K562 (cell line): ENCODE measurements around the gene CRTC3. TPM values are rescaled to one million over a fixed set of nuclear protein-coding genes. Genes with fewer than 3 reads are reported as not detected.
A peak's percentile ranks its signal among the peaks of the same experiment; 100 is the strongest.

Experiments used
- ATAC-seq: fragments of 200-7000 bp; cut with Tn5 transposase; 3 replicates; pipeline ENCODE4 v1.9.1; 2020; ENCODE audit warnings: moderate library complexity
- BruUV-seq: library from RNA; stranded (reverse); fragments of 400-500 nt; replicated peaks from 2 replicates; lab custom pipeline; 2021; lab: Mats Ljungman, UMichigan
- CTCF ChIA-PET: fragments of 300-600 bp; formaldehyde crosslinking; extraction: SDS; loops from one replicate; lab custom pipeline; 2021; ENCODE audit warnings: low intra/inter-chr PET ratio; lab: Yijun Ruan, JAX
- POLR2A ChIA-PET: fragments of 300-600, 350-650 bp; sonication (Branson Sonifier 250); formaldehyde crosslinking; extraction: SDS; loops from one replicate; lab custom pipeline; 2021; ENCODE audit warnings: antibody characterized with exemption, inconsistent platforms; lab: Yijun Ruan, JAX
- DNase-seq, 4 experiments: peaks; one replicate each; pipeline versions ENCODE4 v3.0.0 to v3.0.0-alpha.2; 2011 to 2018; ENCODE audit warnings: low spot score in 3 of 4, mixed read lengths in 3 of 4; ENCODE audit errors: extremely low read depth in 1 of 4
- FAIRE-seq: peaks from 2 replicates; lab custom pipeline; 2011; peaks lifted over from hg19 to GRCh38; lab: Jason Lieb, UNC
- H2AFZ ChIP-seq: 2 replicates; pipeline ENCODE4 v1.6.0; 2011; ENCODE audit warnings: low read depth, low read length, control low read depth, inconsistent platforms
- H3K27ac ChIP-seq: fragments of 200-600 bp; 3 replicates; pipeline ENCODE4 v1.8.0; 2011; ENCODE audit warnings: low read depth, mild to moderate bottlenecking, control low read depth, inconsistent platforms, low read length, moderate library complexity, mixed read lengths; ENCODE audit errors: extremely low read depth
- H3K27me3 ChIP-seq, 2 experiments: fragments of 300-600 bp in 1 of 2; 2 replicates in 1 of 2; 3 replicates in 1 of 2; pipeline versions ENCODE4 v1.6.0 to v1.8.0; 2011; ENCODE audit warnings: inconsistent platforms in 2 of 2, low read length in 2 of 2, mild to moderate bottlenecking in 1 of 2, mixed read lengths in 1 of 2, moderate library complexity in 1 of 2; ENCODE audit not compliant: control insufficient read depth in 2 of 2, insufficient read depth in 2 of 2
- H3K36me3 ChIP-seq: fragments of 300-600 bp; 3 replicates; pipeline ENCODE4 v1.8.0; 2011; ENCODE audit warnings: mild to moderate bottlenecking, low read length, inconsistent platforms; ENCODE audit not compliant: control insufficient read depth, insufficient read depth
- H3K4me1 ChIP-seq, 2 experiments: fragments of 200-600 bp in 1 of 2; replicated peaks in 1 of 2; 2 replicates in 1 of 2; 3 replicates in 1 of 2; pipeline versions ENCODE4 v1.5.1 to v1.8.0; 2011; ENCODE audit warnings: inconsistent platforms in 2 of 2, low read length in 2 of 2, mild to moderate bottlenecking in 1 of 2, mixed read lengths in 1 of 2, moderate library complexity in 1 of 2; ENCODE audit not compliant: control insufficient read depth in 2 of 2, insufficient read depth in 2 of 2
- H3K4me2 ChIP-seq: 2 replicates; pipeline ENCODE4 v1.6.1; 2011; ENCODE audit warnings: low read length, control low read depth, inconsistent platforms, mixed read lengths; ENCODE audit not compliant: insufficient read depth
- H3K4me3 ChIP-seq: fragments of 200-600 bp; sonication (generic), shearing (Covaris generic); 2 replicates; pipeline ENCODE4 v1.5.1; 2016; ENCODE audit warnings: control low read depth, inconsistent platforms
- H3K79me2 ChIP-seq: fragments of 200-600 bp; 3 replicates; pipeline ENCODE4 v1.8.0; 2011; ENCODE audit warnings: low read length, inconsistent platforms; ENCODE audit not compliant: control insufficient read depth, insufficient read depth
- H3K9ac ChIP-seq, 2 experiments: 2 replicates each; pipeline versions ENCODE4 v1.6.0 to v1.6.1; 2011; ENCODE audit warnings: low read depth in 2 of 2, low read length in 2 of 2, control low read depth in 1 of 2, inconsistent platforms in 1 of 2, mild to moderate bottlenecking in 1 of 2, mixed read lengths in 1 of 2; ENCODE audit not compliant: insufficient read depth in 1 of 2
- H3K9me1 ChIP-seq: one replicate; pipeline ENCODE4 v1.6.0; 2011; ENCODE audit warnings: inconsistent platforms, mild to moderate bottlenecking, low read length, moderate library complexity; ENCODE audit not compliant: control insufficient read depth, insufficient read depth
- H3K9me3 ChIP-seq: replicated peaks from 2 replicates; pipeline ENCODE4 v1.5.1; 2011; ENCODE audit warnings: low read depth, low read length, inconsistent platforms; ENCODE audit not compliant: control insufficient read depth, insufficient read depth
- H4K20me1 ChIP-seq: replicated peaks from 2 replicates; pipeline ENCODE4 v1.6.1; 2011; ENCODE audit warnings: low read length, inconsistent platforms, mixed read lengths; ENCODE audit not compliant: control insufficient read depth, insufficient read depth
- COPS2 ChIP-seq: fragments of 450-650 bp; conservative IDR thresholded peaks from 2 replicates; pipeline ENCODE4 v1.6.1; 2016; ENCODE audit warnings: mild to moderate bottlenecking, moderate library complexity
- GABPB1 ChIP-seq: sonication (generic); formaldehyde crosslinking; IDR thresholded peaks from 2 replicates; pipeline ENCODE4 v1.8.0; 2022; ENCODE audit warnings: mild to moderate bottlenecking, missing genetic modification reagents
- KHSRP ChIP-seq: fragments of 450-650 bp; IDR thresholded peaks from 2 replicates; pipeline ENCODE4 v1.6.1; 2017
- MEIS2 ChIP-seq: fragments of 450-650 bp; IDR thresholded peaks from 2 replicates; pipeline ENCODE4 v1.6.1; 2014; ENCODE audit warnings: mild to moderate bottlenecking; ENCODE audit not compliant: partially characterized antibody
- PRDM10 ChIP-seq: fragments of 450-650 bp; IDR thresholded peaks from 2 replicates; pipeline ENCODE4 v1.6.1; 2018; ENCODE audit not compliant: partially characterized antibody
- SMAD4 ChIP-seq: fragments of 250-450 bp; sonication (Bioruptor Pico); conservative IDR thresholded peaks from 2 replicates; pipeline ENCODE4 v1.8.0; 2021; ENCODE audit warnings: inconsistent platforms, mild to moderate bottlenecking, moderate library complexity
- WGBS: fragments of 100-300 bp; shearing (Covaris generic); methylation state at CpG from one replicate; pipeline ENCODE4 v1.1.6; 2016; ENCODE audit warnings: low coverage, mixed read lengths; ENCODE audit not compliant: insufficient coverage; ENCODE audit errors: missing lambda C conversion rate; 5-methylcytosine and 5-hydroxymethylcytosine counted together
- in situ Hi-C: fragments of 300-500 bp; cut with MboI; formaldehyde crosslinking; loops from 4 replicates; pipeline ENCODE4 v1.15.0; 2018; ENCODE audit warnings: inconsistent platforms, mixed read lengths
- intact Hi-C: fragments of 100-400 bp; cut with micrococcal nuclease; formaldehyde crosslinking; loops from 2 replicates; pipeline ENCODE4 v1.14.2; 2022
- polyA plus RNA-seq, 8 experiments: library from polyadenylated mRNA; depleted of rRNA in 4 of 8; stranded (reverse) in 5 of 8; unstranded in 3 of 8; fragments of >200 nt; fragmentation: Nextera tagmentation in 2 of 8; fragmentation: Illumina TruSeq in 1 of 8; extraction: Ambion mirVana in 2 of 8; extraction: Trizol in 1 of 8; gene quantifications; 2 replicates each; pipeline versions ENCODE4 v1.2.1 to v1.2.3, GENCODE V29; 2011 to 2014; ENCODE audit warnings: inconsistent platforms in 1 of 8, missing spikeins in 1 of 8
- total RNA-seq, 7 experiments: library from RNA; depleted of rRNA in 6 of 7; stranded (reverse); fragments of >200 nt in 6 of 7; fragmentation: Illumina TruSeq in 2 of 7; extraction: Trizol in 2 of 7; gene quantifications; 2 replicates each; pipeline versions ENCODE4 v1.2.1 to v1.2.3, GENCODE V29; 2011 to 2021; ENCODE audit warnings: low replicate concordance in 1 of 7

CRTC3 gene
- total and polyA plus RNA-seq, 9 of the 15 experiments (the other 6 are each of a cell fraction or from before 2014, with no cell fraction given): 1.2 to 19.0 (median 11.6) TPM

GRCh38 chr15:90599644-90600043 is 69.9 kb downstream of the CRTC3 start:
- Histone ChIP-seq H3K9me1 (no peaks in the 10 kb centered on the region), H3K9me3 (no peaks in the 10 kb centered on the region), H3K27me3 (no peaks in the 10 kb centered on the region), H4K20me1 (no peaks in the 10 kb centered on the region), H3K36me3 (peaks cover 20% of the 10 kb centered on the region; the same call in 2 of the 3 replicates), H2AFZ (no peak overlapping the region), H3K9ac (no peak overlapping the region), H3K4me1 (peaks cover 19 to 26% of the 10 kb centered on the region in 2 experiments), H3K4me2 (no peak overlapping the region)
- POLR2A ChIA-PET: interaction anchor here (0.6 kb wide), 2 partner anchors 13 to 286 kb away, joined by 3 read pairs; no protein-coding TSS in a partner anchor
- WGBS: 35% methylated on average over 6 of the region's 6 CpGs
- no TSS peak for BruUV-seq
- TF ChIP-seq COPS2 (no peak), GABPB1 (CRISPR knock-in tag) (no peak), SMAD4 (no peak), MEIS2 (peak; percentile 17)
- TF ChIP-seq, all 486 proteins: peak for 1
- DNase-seq: no peak
- intact Hi-C loops (loop anchor here (2.0 to 5.0 kb wide), 3 partner anchors 29 to 277 kb away; no protein-coding TSS in a partner anchor), in situ Hi-C loops (loop anchor here (10.0 kb wide), 1 partner anchor 275 kb away; no protein-coding TSS in a partner anchor)
- Histone ChIP-seq H3K4me3 (no peak overlapping the region), H3K27ac (no peak overlapping the region), H3K79me2 (no peaks in the 10 kb centered on the region; the same call in 2 of the 3 replicates)
- CTCF ChIA-PET: no interaction called here
- no peak for ATAC-seq
- no peak for FAIRE-seq

- no TSS peak for BruUV-seq
- Histone ChIP-seq H3K9ac (no peak overlapping the region), H3K4me1 (peaks cover 19 to 26% of the 10 kb centered on the region in 2 experiments), H3K9me1 (no peaks in the 10 kb centered on the region), H3K79me2 (no peaks in the 10 kb centered on the region; the same call in 2 of the 3 replicates), H4K20me1 (no peaks in the 10 kb centered on the region), H3K36me3 (peaks cover 17% of the 10 kb centered on the region; the same call in 2 of the 3 replicates), H3K9me3 (no peaks in the 10 kb centered on the region), H2AFZ (no peak overlapping the region), H3K4me2 (no peak overlapping the region), H3K4me3 (no peak overlapping the region), H3K27ac (no peak overlapping the region), H3K27me3 (no peaks in the 10 kb centered on the region)
- in situ Hi-C loops (loop anchor here (10.0 kb wide), 1 partner anchor 276 kb away; no protein-coding TSS in a partner anchor), intact Hi-C loops (no loop called here)
- POLR2A ChIA-PET: no interaction called here
- WGBS: 95% methylated on average over 7 of the region's 7 CpGs
- DNase-seq (no peak), ATAC-seq (no peak), FAIRE-seq (no peak)
- TF ChIP-seq PRDM10 (peak; percentile 58), KHSRP (no peak)
- CTCF ChIA-PET: no interaction called here
Measured at GRCh38 chr15:90600954-90601353, 71.2 kb downstream of the CRTC3 start.
